Stomach (tissue), 4 donors: Measurements from ENCODE around the gene ENOX1.

ENCODE experiments used
- CTCF ChIP-seq, 7 experiments: fragments of 450-650 bp in 4 of 7; fragments of 200-600 bp in 3 of 7; sonication (generic) in 3 of 7; IDR thresholded peaks; one replicate each; pipeline ENCODE4 v1.5.1; 2016 to 2019; ENCODE audit warnings: antibody characterized with exemption in 7 of 7, control low read depth in 2 of 7, mild to moderate bottlenecking in 1 of 7
- POLR2A ChIP-seq, 4 donors: fragments of 450-650 bp; IDR thresholded peaks; one replicate each; pipeline ENCODE4 v1.6.1; 2016; ENCODE audit warnings: antibody characterized with exemption in 4 of 4, control low read depth in 2 of 4, mild to moderate bottlenecking in 1 of 4, moderate library complexity in 1 of 4
- POLR2AphosphoS5 ChIP-seq, 3 donors: sonication (generic); formaldehyde crosslinking; IDR thresholded peaks; one replicate each; pipeline ENCODE4 v1.6.1; 2016; ENCODE audit warnings: antibody characterized with exemption in 3 of 3

GRCh38 chr13:43343645-43344044 lies 443.1 kb downstream of the ENOX1 start:
- TF ChIP-seq CTCF (IDR thresholded peaks at IDR 0.05) (no peak), POLR2AphosphoS5 (IDR thresholded peaks at IDR 0.05) (no peak), POLR2A (IDR thresholded peaks at IDR 0.05) (no peak)
